ENCODE results near the gene GJA5.

The GJA5 gene

GRCh38 chr1:147723691-147724323, 36.6 kb downstream of the GJA5 start:
- DNase-seq = no peak

DNA sequence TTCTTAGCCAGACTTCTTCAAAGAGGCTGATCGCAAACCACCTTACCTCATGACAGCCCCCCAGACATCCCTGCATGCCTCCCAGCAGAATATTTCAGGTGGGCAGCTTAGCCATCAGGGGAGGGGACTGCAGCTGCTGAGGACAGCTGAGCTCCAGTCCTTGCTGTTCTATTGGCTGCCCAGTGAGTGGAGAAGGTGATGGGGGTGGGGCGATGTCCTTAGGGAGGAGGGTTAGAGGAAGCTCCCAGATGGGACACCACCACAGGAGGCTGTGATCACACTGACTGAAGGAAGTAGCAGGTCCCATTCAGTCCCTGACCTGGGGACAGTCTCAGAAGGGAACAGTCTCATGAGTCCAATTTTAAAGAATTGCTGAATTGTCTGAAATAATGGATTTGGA, 38.3 kb downstream of the GJA5 start:
- DNase-seq = no peak

DNA sequence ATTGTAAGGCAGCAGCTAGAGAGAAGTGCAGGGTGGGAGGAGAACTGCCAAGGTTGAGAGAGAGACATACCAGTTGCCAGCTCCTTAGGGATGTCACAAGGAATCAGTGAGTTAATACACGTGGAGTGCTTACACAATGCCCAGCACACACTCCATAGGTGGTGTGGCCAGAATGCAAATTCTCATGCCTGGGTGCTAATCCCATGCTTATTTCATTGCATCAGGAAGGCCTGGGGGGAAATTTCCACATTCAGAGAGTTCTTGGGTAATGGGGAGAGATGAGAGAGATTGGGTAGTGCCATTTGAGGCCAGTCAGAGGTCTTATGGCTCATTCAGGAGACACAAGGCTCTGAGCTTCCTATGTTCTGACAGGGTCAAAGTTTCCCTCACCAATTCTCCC, 38.7 kb downstream of the GJA5 start:
- DNase-seq = no peak

GRCh38 chr1:147720557-147720956, 39.8 kb downstream of the GJA5 start:
- DNase-seq = no peak

DNA sequence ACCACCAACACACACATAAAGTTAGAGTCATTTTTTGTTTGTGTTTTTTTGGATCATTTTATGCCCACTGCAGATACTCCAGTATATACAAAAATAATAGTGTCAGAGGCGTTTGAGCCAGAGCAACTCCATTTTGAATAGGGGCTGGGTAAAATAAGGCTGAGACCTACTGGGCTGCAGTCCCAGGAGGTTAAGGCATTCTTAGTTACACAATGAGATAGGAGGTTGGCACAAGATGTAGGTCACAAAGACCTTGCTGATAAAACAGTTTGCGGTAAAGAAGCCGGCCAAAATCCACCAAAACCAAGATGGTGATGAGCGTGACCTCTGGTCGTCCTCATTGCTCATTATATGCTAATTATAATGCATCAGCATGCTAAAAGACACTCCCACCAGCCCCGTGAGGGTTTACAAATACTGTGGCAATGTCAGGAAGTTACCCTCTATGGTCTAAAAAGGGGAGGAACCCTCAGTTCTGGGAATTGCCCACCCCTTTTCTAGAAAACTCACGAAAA, 40.6 kb downstream of the GJA5 start:
- no peak for DNase-seq

DNA sequence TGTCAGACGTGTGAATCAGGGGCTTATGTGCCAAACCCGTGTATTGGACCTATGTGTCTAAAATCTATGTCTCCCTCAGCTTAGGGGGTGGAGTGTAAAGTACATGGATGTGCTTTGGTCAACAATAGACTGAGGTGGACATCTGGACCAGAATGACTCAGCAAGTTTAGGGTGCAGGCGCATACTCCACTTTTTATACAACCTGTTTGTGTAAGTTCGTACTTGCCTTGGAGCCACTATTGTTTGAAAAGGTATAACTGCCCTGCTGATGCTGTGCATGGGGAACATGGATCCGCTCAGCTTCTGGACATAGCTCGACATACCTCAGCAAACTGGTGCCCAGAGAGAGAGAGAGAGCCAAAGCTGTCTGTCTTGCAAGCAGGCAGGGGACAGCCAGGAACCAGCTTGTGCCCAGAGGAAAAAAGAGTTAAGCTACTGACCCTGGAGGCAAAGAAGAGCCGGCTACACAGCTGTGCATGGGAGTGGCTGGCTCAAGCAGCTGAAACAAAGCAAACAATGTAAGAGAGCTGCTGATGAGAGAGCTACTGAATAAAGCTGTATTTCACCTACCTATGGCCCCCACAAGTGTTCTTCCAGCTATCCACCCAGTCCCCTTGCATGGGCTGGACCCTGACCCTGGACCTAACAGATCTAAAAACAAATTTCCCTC, 41.2 kb downstream of the GJA5 start:
- DNase-seq = no peak

DNA sequence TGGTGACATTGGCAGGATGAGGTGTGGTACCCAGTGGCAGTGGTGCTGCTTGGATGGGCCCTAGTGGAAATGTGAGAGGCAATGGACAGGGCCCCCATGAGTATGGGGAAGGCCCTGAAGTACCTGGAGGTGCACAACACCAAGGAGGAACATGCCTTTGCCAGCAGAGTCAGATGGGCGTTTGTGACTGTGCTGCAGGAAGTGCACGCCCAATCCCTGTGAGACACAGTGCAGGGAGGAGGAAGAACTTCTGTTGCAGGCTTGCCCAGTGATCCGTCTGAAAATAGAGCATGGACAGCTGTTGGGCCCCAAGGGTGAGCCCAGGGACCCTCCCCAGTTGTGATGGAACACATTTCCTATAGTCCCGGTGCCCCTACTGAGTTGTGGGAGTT, 42.7 kb downstream of the GJA5 start:
- DNase-seq = no peak

- DNase-seq = no peak
These were observed 43.2 kb downstream of the GJA5 start for GRCh38 chr1:147717051-147717705.

DNA sequence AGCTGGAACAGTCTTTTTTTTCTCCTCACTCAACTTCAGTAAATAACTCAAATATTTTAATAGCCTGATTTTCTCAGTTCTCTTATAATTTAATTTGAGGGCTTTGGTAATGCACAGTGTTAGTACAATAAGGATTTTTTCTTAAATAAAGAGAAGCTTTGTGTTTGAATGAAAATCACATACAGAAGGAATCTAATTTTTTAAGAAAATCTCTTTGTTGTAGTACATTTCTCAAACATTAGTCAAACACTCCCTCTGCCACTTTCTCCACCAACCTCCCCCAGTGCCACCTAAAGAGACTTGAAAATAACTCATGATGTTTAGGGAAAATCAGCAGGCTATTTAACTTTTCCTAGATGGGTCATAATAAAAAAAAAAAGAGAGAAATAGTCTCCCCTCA, 47.8 kb downstream of the GJA5 start:
- no peak for DNase-seq

Measured in bone marrow (tissue), 2 donors.